ENCODE results near the gene PHF21A.
A peak's percentile ranks its signal among the peaks of the same experiment; 100 is the strongest.
"Not testable (repeated sequence)": the region's sequence is repeated elsewhere in the genome, so short reads cannot be mapped to it uniquely, and the experiment has no call there.

Gene PHF21A

GRCh38 chr11:45904309-45904915 is 216.8 kb downstream of the PHF21A start:
- DNase-seq = no peak
- in situ Hi-C loops (cut with HindIII; ENCODE audit: low pct_ligation_motif_present, low pct_unique_long_range_greater_than_20kb, low sequenced_read_pairs) = no loop called here

- no peak for DNase-seq
- in situ Hi-C loops (cut with HindIII; ENCODE audit: low pct_ligation_motif_present, low pct_unique_long_range_greater_than_20kb, low sequenced_read_pairs) = no loop called here
These were observed 218.5 kb downstream of the PHF21A start for GRCh38 chr11:45902452-45903380.

- no peak for DNase-seq
These were observed 219.6 kb downstream of the PHF21A start for GRCh38 chr11:45901626-45902025.

GRCh38 chr11:45900916-45901617 is 220.2 kb downstream of the PHF21A start:
- in situ Hi-C loops (cut with HindIII; ENCODE audit: low pct_ligation_motif_present, low pct_unique_long_range_greater_than_20kb, low sequenced_read_pairs) = no loop called here

More at GRCh38 chr11:45901626-45902025, 219.6 kb downstream of the PHF21A start:
- in situ Hi-C loops (cut with HindIII; ENCODE audit: low pct_ligation_motif_present, low pct_unique_long_range_greater_than_20kb, low sequenced_read_pairs) = no loop called here

GRCh38 chr11:45900175-45900800 is 221.0 kb downstream of the PHF21A start:
- DNase-seq; in situ Hi-C loops (cut with HindIII; ENCODE audit: low pct_ligation_motif_present, low pct_unique_long_range_greater_than_20kb, low sequenced_read_pairs): not testable (repeated sequence)

More at GRCh38 chr11:45900916-45901617, 220.2 kb downstream of the PHF21A start:
- no peak for DNase-seq

GRCh38 chr11:45899448-45900174 is 221.6 kb downstream of the PHF21A start:
- in situ Hi-C loops (cut with HindIII; ENCODE audit: low pct_ligation_motif_present, low pct_unique_long_range_greater_than_20kb, low sequenced_read_pairs) = no loop called here
- DNase-seq = peak; percentile 77

GRCh38 chr11:45899086-45899447 is 222.2 kb downstream of the PHF21A start:
- DNase-seq = no peak
- in situ Hi-C loops (cut with HindIII; ENCODE audit: low pct_ligation_motif_present, low pct_unique_long_range_greater_than_20kb, low sequenced_read_pairs) = no loop called here

- in situ Hi-C loops (cut with HindIII; ENCODE audit: low pct_ligation_motif_present, low pct_unique_long_range_greater_than_20kb, low sequenced_read_pairs) = no loop called here
These were observed 223.7 kb downstream of the PHF21A start for GRCh38 chr11:45897556-45897955.

GRCh38 chr11:45896422-45896984 is 224.8 kb downstream of the PHF21A start:
- DNase-seq = no peak
- in situ Hi-C loops (cut with HindIII; ENCODE audit: low pct_ligation_motif_present, low pct_unique_long_range_greater_than_20kb, low sequenced_read_pairs) = no loop called here

More at GRCh38 chr11:45897556-45897955, 223.7 kb downstream of the PHF21A start:
- DNase-seq = no peak

- no peak for DNase-seq
- in situ Hi-C loops (cut with HindIII; ENCODE audit: low pct_ligation_motif_present, low pct_unique_long_range_greater_than_20kb, low sequenced_read_pairs) = no loop called here
These were observed 225.5 kb downstream of the PHF21A start for GRCh38 chr11:45895553-45896259.

GRCh38 chr11:45894555-45895247 is 226.6 kb downstream of the PHF21A start:
- no peak for DNase-seq
- in situ Hi-C loops (cut with HindIII; ENCODE audit: low pct_ligation_motif_present, low pct_unique_long_range_greater_than_20kb, low sequenced_read_pairs) = no loop called here

- no peak for DNase-seq
- in situ Hi-C loops (cut with HindIII; ENCODE audit: low pct_ligation_motif_present, low pct_unique_long_range_greater_than_20kb, low sequenced_read_pairs) = no loop called here
These were observed 228.4 kb downstream of the PHF21A start for GRCh38 chr11:45892856-45893255.

- in situ Hi-C loops (cut with HindIII; ENCODE audit: low pct_ligation_motif_present, low pct_unique_long_range_greater_than_20kb, low sequenced_read_pairs) = no loop called here
- no peak for DNase-seq
These were observed 230.2 kb downstream of the PHF21A start for GRCh38 chr11:45890886-45891550.

- in situ Hi-C loops (cut with HindIII; ENCODE audit: low pct_ligation_motif_present, low pct_unique_long_range_greater_than_20kb, low sequenced_read_pairs) = no loop called here
- DNase-seq = no peak
These were observed 231.3 kb downstream of the PHF21A start for GRCh38 chr11:45889966-45890365.

- in situ Hi-C loops (cut with HindIII; ENCODE audit: low pct_ligation_motif_present, low pct_unique_long_range_greater_than_20kb, low sequenced_read_pairs) = no loop called here
These were observed 231.7 kb downstream of the PHF21A start for GRCh38 chr11:45889555-45889954.

GRCh38 chr11:45887587-45887986 is 233.7 kb downstream of the PHF21A start:
- no peak for DNase-seq
- in situ Hi-C loops (cut with HindIII; ENCODE audit: low pct_ligation_motif_present, low pct_unique_long_range_greater_than_20kb, low sequenced_read_pairs) = no loop called here

More at GRCh38 chr11:45889555-45889954, 231.7 kb downstream of the PHF21A start:
- no peak for DNase-seq
